ENCODE data around the gene DOCK1. TPM values are rescaled to one million over a fixed set of nuclear protein-coding genes. Genes with fewer than 3 reads are reported as not detected.

The DOCK1 gene
- polyA plus RNA-seq, 1 experiment = 37.9 TPM

DNA sequence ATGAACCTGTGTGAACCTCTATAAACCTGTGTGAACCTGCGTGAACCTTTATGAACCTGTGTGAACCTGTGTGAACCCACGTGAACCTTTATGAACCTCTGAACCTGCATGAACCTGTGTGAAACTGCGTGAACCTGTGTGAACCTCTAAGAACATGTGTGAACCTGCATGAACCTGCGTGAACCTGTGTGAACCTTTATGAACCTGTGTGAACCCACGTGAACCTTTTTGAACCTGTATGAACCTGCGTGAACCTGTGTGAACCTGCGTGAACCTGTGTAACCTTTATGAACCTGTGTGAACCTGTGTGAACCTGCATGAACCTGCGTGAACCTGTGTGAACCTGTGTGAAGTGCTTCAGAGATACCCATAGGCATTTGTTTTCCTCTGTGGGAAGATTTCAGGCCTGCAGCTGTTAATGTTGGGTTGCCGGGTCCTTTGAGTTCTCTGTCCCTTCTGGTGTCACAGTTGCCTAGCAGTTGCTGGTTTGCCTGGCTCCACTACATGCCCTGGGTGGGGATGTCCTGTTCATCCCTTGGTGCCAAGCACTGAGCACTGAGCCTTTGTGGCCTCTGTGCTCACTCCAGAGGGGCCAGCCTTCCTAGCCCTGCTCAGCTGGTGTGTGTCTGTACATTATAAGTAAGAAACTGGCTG lies 97.9 kb downstream of the DOCK1 start:
- no peak overlapping the region for H3K27ac ChIP-seq (ENCODE audit: low read depth, low read length)
- no peaks in the 10 kb centered on the region for H3K9me3 ChIP-seq (ENCODE audit: control insufficient read depth, insufficient read depth, low read length)
- H3K4me3 ChIP-seq (ENCODE audit: low read depth, low read length) = no peak overlapping the region
- CTCF ChIA-PET = no interaction called here
- TF ChIP-seq, protein P1, sequence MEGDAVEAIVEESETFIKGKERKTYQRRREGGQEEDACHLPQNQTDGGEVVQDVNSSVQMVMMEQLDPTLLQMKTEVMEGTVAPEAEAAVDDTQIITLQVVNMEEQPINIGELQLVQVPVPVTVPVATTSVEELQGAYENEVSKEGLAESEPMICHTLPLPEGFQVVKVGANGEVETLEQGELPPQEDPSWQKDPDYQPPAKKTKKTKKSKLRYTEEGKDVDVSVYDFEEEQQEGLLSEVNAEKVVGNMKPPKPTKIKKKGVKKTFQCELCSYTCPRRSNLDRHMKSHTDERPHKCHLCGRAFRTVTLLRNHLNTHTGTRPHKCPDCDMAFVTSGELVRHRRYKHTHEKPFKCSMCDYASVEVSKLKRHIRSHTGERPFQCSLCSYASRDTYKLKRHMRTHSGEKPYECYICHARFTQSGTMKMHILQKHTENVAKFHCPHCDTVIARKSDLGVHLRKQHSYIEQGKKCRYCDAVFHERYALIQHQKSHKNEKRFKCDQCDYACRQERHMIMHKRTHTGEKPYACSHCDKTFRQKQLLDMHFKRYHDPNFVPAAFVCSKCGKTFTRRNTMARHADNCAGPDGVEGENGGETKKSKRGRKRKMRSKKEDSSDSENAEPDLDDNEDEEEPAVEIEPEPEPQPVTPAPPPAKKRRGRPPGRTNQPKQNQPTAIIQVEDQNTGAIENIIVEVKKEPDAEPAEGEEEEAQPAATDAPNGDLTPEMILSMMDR (IDR thresholded peaks at IDR 0.05; ENCODE audit: low read depth, low read length) = no peak
- no peak for DNase-seq (ENCODE audit: low read depth, low spot score)
- no peaks in the 10 kb centered on the region for H3K27me3 ChIP-seq (ENCODE audit: control insufficient read depth, insufficient read depth, low read length)
- POLR2A ChIA-PET = no interaction called here

DNA sequence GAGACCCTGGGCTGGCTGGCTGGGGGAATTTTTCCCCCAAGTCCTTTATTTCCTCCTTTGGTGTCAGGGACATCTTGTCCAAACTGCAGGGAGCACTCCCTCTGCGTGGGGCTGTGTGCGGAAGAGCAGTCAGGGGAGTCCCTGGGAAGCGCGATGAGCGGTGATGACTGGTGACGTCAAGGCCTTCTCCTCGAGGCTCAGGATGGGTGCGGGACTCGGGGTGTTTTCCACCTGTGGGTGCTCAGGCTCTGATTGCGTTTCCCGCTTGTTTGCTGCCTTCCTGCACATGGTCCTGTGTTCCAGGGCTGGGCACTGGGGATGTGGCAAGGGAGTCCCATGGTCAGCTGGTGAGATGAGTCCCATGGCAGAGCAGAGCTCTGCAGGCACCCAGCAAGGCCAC lies 101.2 kb downstream of the DOCK1 start:
- H3K9me3 ChIP-seq (ENCODE audit: control insufficient read depth, insufficient read depth, low read length) = no peaks in the 10 kb centered on the region
- H3K27me3 ChIP-seq (ENCODE audit: control insufficient read depth, insufficient read depth, low read length) = no peaks in the 10 kb centered on the region
- TF ChIP-seq, protein P1 (IDR thresholded peaks at IDR 0.05; ENCODE audit: low read depth, low read length) = no peak
- CTCF ChIA-PET = interaction anchor here (0.6 kb wide), 1 partner anchor 214 kb away, joined by 3 read pairs; no protein-coding TSS in a partner anchor
- POLR2A ChIA-PET = no interaction called here
- no peak overlapping the region for H3K27ac ChIP-seq (ENCODE audit: low read depth, low read length)
- DNase-seq (ENCODE audit: low read depth, low spot score) = no peak
- no peak overlapping the region for H3K4me3 ChIP-seq (ENCODE audit: low read depth, low read length)

DNA sequence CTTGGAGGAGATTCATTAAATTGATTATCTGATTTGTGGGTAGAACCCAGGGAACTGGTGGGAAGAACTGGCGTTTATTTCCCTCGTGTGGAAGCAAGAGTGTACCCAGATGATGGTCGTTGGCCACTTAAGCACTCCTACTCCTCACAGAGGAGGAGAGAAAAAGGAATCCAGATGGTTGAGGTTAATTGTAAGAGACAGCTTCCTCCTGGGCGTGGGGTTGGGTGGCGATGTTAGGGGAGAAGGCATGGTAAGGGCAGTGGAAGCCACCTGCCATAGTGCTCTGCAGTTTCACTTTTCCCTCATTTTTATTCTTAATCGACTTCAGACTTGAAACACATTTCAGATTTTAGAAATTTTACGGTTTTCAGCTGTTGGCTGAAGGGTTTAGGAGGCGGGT lies 104.1 kb downstream of the DOCK1 start:
- TF ChIP-seq, protein P1 (IDR thresholded peaks at IDR 0.05; ENCODE audit: low read depth, low read length) = no peak
- ChIA-PET POLR2A (no interaction called here), CTCF (no interaction called here)
- no peak overlapping the region for H3K4me3 ChIP-seq (ENCODE audit: low read depth, low read length)
- H3K27me3 ChIP-seq (ENCODE audit: control insufficient read depth, insufficient read depth, low read length) = no peaks in the 10 kb centered on the region
- no peak overlapping the region for H3K27ac ChIP-seq (ENCODE audit: low read depth, low read length)
- no peak for DNase-seq (ENCODE audit: low read depth, low spot score)
- no peaks in the 10 kb centered on the region for H3K9me3 ChIP-seq (ENCODE audit: control insufficient read depth, insufficient read depth, low read length)

DNA sequence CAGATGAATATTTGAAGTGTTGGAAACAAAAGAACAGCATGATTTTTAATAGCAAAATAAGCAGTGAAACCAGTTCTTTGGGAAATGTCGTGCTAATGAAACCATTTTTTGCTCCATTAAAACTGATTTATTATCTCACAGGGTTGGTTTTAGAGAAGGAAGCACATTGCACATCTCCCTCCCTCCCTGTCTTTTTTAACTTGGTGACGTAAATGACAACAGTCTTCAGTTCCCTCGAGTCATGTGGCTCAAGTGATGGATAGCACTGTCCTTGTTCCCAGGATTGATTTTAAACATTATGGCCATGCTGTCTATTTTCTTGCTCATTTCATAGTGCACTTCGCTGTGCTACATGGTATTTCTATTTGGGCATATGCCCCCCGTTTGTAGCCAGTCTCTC lies 105.9 kb downstream of the DOCK1 start:
- TF ChIP-seq, protein P1 (IDR thresholded peaks at IDR 0.05; ENCODE audit: low read depth, low read length) = no peak
- DNase-seq (ENCODE audit: low read depth, low spot score) = no peak
- H3K4me3 ChIP-seq (ENCODE audit: low read depth, low read length) = no peak overlapping the region
- POLR2A ChIA-PET = no interaction called here
- CTCF ChIA-PET = no interaction called here
- H3K27me3 ChIP-seq (ENCODE audit: control insufficient read depth, insufficient read depth, low read length) = no peaks in the 10 kb centered on the region
- H3K9me3 ChIP-seq (ENCODE audit: control insufficient read depth, insufficient read depth, low read length) = no peaks in the 10 kb centered on the region
- H3K27ac ChIP-seq (ENCODE audit: low read depth, low read length) = no peak overlapping the region

DNA sequence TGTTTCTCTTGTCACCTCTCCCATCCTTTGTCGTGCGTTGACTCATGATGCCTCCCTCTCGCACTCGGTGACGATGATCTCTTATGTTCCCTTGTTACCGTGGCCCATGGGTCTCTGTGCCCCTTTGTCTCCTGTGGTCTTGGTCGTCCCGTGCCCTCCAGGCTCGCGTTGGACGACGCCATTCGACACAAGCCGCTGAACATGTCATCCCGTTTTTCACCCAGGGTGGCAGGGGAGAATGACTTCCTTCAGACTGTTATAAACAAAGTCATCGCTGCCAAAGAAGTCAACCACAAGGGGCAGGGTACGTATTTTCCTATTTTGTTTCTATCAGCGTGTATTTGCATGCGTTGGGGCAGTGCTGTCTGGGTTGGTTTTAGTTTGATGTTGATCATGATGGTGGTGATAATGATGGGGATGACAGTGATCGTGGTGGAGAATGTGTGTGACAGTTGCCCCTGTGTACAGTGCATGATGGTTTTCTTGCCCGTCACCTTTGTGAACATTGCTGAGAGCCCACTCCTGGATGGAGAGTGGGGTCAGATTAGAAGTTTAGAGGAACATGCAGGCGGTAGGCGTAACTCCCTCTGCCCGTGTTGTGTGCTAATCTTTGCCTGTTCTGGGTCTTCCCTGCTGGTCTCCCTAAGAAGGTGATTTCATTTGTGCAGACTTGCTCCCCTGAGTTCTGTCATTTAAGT lies 107.0 kb downstream of the DOCK1 start:
- CTCF ChIA-PET = no interaction called here
- POLR2A ChIA-PET = no interaction called here

More for the DNA sequence above, 107.0 kb downstream of the DOCK1 start:
- TF ChIP-seq, protein P1 (IDR thresholded peaks at IDR 0.05; ENCODE audit: low read depth, low read length) = no peak
- no peak overlapping the region for H3K4me3 ChIP-seq (ENCODE audit: low read depth, low read length)
- H3K27me3 ChIP-seq (ENCODE audit: control insufficient read depth, insufficient read depth, low read length) = no peaks in the 10 kb centered on the region
- H3K27ac ChIP-seq (ENCODE audit: low read depth, low read length) = peak overlapping the region; percentile 11
- no peak for DNase-seq (ENCODE audit: low read depth, low spot score)
- no peaks in the 10 kb centered on the region for H3K9me3 ChIP-seq (ENCODE audit: control insufficient read depth, insufficient read depth, low read length)

Measured in AG04450 (cell line).